NK-92 (cell line): ENCODE data around the gene N4BP2.

Experiments used
- DNase-seq: peaks from one replicate; lab custom pipeline; 2025; ENCODE audit not compliant: unreplicated experiment; lab: John Stamatoyannopoulos, UW

Gene N4BP2

DNA sequence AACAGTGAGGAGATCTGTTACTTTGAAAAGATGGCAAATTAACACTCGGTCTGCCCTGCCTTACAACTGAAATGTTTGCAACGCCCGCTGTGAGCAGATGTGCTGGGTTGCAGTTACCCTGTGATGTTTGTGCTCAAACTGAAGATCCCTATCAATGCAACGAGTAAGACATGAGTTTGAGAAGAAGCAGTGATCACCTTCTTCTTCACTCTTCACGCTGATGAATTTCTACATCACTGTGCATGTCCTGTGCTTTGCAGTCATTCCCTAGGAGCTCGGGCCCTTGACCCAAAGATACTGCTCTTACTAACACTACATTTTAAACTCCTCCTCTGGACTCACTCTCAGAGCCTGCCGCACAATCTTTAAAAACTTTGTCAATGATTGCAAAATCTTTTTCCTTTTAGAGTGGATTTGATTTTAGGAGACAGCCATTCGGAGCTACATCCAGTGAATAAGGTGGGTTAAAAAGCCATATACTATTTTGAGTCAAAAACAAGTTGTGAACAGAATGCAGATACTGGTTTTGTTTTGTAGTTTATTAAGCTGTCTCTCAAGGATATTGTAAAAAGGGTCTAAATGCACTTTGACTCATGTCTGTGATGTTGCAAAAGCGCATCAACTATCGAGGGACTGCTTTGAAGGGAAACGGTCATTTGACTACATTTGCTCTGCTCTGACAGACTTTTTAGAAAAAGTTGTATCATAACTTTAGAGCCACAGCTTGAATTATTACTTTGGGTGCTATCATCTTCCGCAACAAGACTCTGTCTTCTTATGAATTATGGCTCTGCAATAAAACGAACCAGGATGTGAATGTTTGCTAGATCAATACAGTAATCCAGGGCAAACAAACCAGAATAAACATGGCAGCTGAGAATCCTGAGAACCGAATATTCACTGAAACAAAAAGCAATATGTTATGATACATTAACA, 134.5 kb downstream of the N4BP2 start:
- no peak for DNase-seq

DNA sequence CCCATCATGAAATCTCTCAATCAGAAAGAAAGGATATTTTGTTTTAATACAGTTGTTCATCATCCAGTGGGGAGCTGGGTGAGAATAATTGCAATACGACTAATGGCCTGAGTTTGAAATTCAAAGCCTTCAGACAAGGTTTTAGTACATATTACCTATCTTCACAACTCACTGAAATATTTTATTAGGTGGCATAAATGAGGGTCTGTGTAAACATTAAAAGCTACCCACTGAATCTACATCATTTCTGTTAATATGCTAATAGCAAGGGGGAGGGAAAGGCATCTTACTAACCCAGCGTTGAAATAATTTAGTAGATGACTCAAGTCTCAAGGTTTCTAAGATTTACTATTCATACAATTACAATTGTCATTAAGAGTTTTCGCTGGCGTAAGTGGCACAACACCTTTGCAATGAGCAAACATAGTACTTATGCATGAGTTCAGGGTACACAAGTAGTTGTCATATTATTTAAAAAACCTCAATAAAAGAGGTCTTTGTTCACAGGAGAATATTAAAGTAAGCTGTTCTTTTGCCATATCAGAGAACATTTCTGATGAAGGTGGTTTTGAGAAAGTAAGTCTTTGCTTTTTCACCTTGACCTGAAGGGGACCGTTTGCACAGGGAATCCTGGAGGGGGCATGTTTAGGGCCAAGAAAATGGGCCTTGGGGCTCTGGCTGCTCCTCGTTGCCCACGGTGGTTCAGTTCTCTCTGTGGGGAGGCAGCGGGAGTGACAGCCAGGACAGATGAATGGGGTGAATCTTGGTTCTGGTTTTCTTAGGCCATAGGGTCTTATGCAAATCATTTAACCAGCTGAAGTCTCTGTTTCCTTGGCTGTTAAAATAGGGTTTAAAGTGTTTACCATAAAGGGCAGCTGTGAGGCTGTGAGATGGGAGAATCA, 135.7 kb downstream of the N4BP2 start:
- no peak for DNase-seq

DNA sequence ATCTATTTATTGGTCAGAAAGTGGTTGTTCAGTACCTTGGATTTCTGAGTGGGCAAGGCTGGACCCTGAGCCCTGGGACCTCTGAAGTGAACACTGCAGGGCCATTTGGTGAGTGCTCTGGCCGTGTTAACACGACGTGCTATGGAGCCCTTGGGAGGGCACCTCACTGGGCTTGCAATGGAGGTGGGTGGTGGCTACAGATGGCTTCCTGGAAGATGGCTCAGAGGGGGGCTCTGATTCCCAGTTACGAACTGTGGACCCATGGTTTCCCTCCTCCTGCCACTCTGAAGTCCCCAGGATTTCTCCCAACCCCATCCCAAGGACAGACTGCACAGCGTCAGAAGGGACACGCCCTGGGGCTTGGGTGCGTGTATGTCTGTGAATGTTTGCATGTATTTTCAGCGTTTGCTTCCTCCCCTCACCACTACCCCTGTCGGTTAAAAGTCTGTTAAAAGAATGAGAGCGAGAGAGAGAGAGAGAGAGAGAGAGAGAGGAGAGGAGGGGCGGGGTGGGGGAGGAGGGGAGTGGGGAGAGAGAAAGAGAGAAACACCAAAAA, 136.4 kb downstream of the N4BP2 start:
- DNase-seq, result no peak

DNA sequence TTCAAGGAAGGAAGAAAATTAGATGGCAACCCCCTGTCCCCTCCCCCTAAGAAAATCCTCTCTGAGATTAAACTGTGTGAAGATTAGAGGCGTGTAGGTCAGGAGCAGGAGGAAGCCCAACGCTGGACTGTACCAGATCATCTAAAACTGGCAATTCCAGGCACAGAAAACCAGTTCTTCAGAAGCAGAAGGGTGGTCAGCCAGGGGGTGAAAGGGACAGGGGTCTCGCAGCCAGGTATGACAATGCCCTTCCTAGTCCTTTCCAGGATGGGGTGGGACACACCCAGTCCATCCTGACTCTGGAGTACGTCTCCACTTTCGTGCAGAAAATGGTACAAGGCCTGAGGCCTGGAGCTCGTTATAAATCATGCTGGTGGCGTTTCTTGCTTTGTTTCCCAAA, 136.9 kb downstream of the N4BP2 start:
- DNase-seq, result no peak

DNA sequence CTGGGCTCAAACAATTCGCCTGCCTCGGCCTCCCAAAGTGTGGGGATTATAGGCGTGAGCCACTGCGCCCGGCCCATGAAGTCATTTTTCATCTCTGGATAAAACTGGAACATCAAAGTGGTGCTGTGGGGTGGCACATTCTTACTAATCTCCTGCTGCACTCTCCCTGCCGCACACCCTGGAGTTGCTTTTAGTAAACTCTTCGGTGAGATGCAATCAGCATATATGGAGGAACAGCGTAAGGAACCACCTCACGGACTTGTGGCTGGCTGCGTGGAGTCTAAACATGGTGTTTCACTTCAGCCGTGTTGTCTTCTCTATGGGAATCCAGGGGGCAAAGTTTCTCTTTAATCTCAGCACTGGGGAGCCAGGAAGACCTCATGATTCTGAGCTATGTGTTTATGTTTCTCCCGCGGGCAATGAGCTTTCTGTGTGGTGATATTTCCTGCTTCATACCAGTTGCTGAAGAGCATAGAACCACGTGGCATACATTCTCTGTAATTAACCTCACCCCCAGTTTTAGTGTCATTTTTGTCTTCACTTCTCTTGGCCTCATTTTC, 138.0 kb downstream of the N4BP2 start:
- DNase-seq, result no peak

DNA sequence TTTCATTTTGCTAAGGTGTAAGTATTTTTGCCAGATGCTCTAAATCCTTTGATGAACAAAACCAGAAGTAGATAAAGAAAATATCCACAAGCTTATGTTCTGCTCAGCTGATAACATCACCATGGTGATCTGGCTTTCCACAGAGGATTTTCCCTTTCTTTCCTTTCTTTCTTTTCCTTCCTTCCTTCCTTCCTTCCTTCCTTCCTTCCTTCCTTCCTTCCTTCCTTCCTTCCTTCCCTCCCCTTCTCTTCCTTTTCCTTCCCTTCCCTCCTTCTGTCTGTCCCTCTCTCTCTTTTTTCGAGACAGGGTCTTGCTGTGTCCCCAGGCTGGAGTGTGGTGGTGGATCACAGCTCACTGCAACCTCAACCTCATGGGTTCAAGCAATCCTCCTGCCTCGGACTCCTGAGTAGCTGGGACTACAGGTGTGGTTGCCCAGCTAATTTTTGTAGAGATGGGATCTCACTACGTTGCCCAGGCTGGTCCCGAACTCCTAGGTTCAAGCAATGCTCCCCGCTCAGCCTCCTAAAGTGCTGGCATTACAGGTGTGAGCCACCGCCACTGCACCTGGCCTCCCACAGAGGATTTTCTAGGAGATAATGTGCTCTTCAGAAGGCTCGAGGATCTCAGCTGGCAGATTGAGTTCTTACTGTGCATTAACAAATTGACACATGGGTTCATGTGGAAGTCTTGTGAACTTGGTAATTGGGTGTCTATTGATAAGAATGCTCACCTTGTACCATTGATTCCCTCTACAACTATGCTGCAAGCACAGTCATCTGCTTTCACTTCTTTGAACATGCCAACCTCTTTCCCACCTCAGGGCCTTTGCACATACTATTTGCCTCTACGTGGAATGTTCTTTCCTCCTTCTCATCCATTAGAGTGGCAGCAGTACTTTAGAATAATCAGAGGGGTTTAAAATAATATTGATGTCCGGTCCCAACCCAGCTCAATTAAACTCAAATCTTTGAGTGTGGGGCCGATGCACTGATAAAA, 138.8 kb downstream of the N4BP2 start:
- DNase-seq, result no peak

DNA sequence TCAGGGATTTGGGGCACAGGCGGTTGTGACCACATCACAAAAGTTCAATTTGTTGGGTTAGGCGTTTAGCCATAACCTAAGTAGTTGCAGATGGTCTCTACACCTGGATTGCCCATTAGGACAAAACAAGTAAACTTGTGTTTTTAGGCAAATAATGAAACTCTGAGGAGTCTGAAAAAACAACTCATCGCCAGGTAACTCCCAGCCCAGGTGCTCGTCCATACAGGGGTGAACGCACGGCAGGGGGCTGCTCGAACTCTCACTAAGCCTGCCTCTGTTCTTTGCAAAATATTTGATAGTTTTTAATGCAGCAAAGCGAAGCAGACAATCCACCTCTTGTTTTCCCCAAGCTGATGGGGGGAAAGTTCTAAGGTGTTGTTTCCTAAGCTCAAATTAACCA, 139.6 kb downstream of the N4BP2 start:
- DNase-seq, result no peak

DNA sequence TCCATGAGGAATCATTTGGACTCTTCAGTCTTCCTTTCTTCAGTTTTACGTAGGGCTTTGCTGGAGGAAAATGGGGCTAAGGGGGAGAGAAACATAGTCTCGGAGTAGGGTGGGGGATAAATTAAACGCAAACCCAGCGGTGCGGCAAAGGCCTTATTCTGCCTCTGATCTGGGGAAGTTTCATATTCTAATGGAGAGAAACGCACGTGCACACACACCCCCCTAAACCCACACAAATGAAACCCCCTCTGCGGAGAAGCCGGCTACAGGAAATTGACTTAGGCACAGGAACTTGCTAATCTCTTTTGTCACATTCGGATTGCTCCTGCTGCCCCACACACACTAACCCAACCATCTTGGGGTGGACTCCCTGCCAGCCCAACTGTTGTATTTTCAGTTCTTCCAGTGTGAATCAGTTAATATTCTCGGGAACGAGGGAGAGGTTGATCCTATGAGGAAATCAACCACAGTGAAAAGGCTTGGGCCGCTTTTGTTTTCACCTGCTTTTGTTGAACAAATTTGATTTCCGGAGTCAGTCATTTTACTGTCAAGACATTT, 140.2 kb downstream of the N4BP2 start, which contains the start of gene RHOH:
TSS of gene RHOH (plus strand) at position 308 of the 558 bp plus-strand sequence. CDS start 46,356 bp downstream, outside the sequence.
- peak; percentile 22 for DNase-seq

DNA sequence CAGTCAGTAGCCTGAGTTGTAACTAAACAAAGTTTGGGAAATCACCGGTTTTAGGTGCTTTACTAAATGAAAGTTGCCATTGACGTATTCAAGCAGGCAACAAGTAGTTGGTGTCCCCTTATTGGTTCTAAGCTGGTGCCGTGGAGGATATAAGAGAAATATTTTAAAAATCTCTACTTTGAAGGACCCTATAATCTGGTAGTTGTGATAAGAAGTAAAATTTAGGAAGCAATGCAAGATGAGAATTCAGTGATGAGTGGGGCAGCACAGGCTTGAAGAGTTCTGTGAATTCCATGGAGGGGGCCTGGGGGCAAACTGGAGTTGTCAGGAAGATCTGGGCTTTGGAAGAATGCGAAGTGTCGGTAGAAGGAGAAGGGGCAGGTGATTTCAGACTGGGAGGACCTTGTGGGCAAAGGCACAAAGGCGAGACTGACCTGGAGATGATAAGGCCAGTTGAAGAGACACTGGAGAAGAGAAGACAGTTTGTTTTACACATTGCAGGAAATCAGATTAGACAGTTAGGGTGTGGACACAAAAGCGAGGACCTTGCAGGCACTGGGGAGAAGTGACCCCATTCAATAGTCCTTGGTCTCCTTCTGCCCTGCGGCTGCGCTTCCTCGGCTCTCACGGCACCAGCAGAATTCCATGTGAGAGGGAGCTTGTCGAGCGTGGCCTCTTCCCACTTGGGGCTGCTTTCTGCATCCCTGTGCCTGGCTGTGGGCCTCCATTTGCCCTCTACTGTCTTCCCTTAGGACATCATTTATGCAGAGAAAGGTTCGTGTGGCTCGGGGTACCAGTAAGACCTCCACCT, 141.4 kb downstream of the N4BP2 start:
- no peak for DNase-seq

DNA sequence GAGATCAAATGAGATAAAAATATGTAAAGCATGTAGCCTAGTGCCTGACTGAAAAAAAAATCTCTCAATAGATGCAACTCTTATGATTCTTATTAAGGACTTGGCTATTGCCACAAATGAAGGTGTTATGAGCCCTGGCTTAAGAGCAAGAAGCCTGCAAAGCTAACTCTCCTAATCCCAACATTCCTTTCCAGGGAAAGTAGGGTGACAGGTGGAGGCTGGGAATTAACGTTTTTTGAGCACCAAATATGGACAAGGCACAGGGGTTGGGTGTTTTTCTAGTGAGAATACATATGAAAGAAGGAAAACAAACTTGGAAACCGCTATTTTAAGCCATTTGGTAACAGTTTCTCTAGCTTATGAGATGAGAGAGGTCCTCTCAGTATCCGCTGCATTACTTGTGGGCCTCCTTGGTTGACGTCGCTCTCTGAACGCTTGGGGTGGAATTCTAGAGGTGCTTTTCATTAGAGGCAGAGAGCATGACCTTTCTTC, 142.6 kb downstream of the N4BP2 start:
- no peak for DNase-seq

DNA sequence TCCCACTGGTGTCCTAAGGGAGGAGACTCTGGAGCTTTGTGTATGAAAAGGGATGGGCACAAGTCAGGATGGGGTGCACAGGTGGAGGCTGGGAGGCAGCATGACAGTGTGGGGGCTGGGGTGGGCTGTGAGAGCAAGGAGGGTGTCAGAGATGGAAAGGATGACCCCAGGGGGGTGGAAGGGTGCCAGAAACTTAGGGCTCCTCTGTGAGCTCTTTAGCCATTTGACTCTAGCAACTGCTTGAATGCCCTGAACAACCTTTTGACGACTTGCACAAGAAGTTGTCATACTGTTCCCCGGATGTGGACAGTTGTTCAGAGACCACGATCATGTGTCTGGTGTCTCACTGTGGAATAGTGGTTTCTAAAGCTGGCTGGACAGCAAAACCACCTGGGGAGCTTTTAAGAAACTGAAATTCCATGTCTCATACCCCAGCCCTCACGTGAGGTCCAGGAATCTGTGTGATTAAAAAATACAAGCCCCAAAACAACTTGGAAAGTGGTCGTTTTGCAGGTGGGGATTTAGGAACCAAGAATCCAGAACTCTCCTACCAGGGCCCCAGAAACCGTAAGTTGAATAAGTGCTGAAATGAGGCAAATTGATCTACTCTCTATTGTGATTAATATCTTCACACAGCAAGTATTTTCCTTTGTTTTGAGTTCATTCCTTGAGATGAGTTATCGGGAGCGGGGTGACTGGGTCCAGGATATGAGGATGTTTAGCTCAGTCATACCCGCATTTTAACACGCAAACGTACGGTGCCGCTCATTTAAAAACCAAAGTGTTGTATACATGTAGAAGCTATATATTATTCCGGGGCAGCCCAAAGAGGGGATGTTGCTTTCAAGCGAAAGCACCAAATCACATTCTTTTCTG, 143.6 kb downstream of the N4BP2 start:
- peak; percentile 17 for DNase-seq

DNA sequence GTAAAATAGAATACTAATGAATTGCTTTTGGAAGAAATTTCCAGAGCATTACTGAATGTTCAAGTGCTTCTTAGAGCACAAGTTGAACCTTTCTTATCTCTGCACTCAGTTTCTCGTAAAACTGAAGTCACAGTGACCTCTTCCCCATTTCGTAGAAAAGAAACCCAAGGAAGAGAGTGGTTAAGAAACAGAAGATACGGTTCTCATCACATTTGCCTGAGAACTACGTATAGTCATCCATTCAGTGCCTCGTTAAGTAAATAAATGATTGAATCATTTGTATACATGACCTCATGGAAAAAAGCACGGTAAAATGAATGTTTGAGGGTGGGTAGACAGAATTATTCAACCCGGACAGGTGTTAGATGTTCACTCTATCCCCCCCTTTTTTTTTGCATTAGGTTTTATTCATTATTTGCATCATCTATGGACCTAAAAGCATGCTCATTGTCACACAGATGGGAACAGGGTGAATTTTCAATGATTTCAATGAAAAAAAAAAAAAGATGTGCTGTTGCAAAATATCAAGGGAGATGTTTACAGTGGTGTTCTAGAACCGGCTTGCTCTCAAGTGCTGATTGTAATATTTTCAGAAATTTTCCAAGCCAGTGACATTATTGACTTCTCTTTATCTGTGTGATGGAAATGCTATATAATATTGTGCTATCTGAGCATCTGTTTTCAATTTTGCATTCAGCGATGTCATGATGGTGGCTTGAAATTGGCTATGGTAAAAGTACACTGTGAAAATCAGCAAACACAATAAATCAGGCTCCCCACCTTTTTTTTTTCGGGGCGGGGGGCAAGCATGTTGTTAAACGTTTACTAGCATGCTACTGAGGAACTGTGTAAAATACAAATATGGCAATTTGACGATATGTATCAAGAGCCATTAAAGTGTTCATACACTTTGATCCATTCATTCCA, 144.5 kb downstream of the N4BP2 start:
- DNase-seq, result no peak

DNA sequence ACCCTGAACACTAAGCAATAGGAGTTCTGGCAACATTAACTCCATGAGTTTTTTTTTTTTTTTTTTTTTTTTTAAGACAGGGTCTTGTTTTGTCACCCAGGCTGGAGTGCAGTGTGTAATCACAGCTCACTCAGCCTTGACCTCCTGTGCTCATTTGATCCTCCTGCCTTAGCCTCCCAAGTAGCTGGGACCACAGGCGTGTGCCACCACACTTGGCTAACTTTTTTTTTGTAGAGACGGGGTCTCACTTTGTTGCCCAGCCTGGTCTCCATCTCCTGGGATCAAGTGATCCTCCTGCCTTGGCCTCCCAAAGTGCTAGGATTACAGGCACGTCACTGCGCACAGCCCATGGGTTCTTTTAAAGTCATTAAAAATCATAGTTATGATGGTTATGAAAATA, 145.2 kb downstream of the N4BP2 start:
- no peak for DNase-seq

DNA sequence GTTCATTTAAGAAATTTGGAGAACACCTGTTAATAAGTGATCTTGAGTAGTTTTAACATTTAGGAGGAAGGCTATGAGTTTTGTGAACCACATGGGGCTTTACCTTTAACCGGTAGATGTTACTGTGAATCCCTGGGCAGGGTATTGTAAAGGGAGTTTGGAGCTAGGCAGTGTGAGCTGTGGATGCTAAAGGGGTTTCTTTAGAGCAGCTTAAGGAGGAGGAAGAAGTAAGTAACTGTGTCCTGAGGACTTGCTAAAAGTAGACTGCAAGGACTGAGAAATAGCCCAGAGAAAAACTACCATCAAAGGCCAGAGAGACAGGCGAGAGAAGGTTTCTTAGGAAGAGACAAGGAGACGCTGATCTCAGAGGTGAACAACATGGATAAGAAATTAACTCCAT, 145.8 kb downstream of the N4BP2 start:
- no peak for DNase-seq

DNA sequence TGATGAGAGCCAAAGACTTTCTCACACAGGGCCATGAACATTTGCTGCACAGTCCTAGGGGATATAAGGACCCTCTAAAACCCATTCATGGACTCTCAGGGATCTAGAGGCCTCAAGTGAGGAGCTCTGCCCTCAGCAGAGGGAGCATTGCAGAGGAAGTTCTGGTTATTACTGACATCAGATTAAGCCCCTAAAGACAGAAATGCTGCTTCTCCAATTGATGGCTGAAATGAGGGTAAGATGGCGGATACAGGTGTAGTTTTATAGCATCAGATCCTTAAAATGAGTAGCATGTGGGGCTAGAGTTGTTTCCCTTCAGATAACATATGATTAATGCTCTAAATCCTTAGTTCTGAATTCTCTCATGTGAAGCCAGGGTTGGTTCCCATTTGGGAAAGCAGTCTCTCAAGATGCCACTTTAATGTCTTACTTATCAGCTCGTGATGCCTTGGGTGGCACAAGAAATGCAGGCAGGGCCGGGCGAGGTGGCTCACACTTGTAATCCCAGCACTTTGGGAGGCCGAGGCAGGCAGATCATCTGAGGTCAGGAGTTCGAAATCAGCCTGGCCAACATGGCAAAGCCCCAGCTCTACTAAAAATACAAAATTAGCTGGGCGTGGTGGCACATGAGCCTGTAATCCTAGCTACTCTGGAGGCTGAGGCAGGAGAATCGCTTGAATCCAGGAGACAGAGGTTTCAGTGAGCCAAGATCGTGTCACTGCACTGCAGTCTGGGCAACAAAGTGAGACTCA, 148.0 kb downstream of the N4BP2 start:
- no peak for DNase-seq
